Epithelial cell of prostate (primary cell): ENCODE data around the gene E2F4.

ENCODE experiments used
- DNase-seq: peaks from one replicate; pipeline ENCODE4 v3.0.0-alpha.2; 2011; ENCODE audit warnings: low read depth, low spot score
- H3K27ac ChIP-seq: fragments of 450-650 bp; 2 replicates; pipeline ENCODE4 v1.5.1; 2017; ENCODE audit warnings: mild to moderate bottlenecking

Gene E2F4

DNA sequence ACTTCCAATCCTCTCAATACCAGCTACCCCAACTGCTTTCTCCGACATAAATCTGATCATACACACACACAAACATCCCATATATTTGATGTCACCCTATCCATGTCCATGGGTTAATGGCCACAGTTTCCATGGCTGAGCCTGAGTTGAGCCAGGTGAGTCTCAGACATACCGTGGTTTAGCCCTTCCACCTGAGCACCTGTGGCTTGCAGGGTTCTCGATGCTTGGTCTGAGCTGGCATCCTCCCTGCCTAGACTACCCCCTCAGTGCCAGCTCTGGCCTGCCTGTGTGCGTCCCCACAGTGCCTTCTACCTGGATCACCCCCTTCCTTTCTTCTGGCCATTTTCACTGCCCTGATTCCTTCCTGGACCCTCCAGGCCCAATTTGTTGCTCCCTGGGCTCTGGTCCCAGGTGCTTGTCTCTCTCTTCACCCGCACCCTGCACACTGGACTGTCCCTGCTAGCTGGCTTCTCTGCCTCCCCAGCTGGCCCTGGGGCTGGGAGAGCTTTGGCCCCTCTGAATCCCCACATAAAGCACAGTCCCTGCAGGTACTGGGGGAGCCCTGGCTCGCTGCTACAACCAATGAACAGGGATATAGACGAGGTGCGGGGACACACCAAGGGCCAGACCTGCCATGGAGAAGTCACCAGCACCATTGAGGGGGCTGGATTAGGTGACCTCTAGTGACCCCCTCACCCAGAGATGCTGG lies 14.3 kb downstream of the E2F4 start:
- H3K27ac ChIP-seq = peak overlapping the region; percentile 70
- no peak for DNase-seq

- DNase-seq = no peak
- peak overlapping the region; percentile 70 for H3K27ac ChIP-seq
These were observed 14.9 kb downstream of the E2F4 start for GRCh38 chr16:67206838-67207248.

- H3K27ac ChIP-seq = peak overlapping the region; percentile 70
- no peak for DNase-seq
These were observed 15.5 kb downstream of the E2F4 start for GRCh38 chr16:67207249-67208091.

GRCh38 chr16:67208154-67208896 lies 16.4 kb downstream of the E2F4 start:
- DNase-seq = no peak
- H3K27ac ChIP-seq = peak overlapping the region; percentile 70

GRCh38 chr16:67209565-67209964 lies 17.6 kb downstream of the E2F4 start:
- DNase-seq = no peak
- no peak overlapping the region for H3K27ac ChIP-seq

DNA sequence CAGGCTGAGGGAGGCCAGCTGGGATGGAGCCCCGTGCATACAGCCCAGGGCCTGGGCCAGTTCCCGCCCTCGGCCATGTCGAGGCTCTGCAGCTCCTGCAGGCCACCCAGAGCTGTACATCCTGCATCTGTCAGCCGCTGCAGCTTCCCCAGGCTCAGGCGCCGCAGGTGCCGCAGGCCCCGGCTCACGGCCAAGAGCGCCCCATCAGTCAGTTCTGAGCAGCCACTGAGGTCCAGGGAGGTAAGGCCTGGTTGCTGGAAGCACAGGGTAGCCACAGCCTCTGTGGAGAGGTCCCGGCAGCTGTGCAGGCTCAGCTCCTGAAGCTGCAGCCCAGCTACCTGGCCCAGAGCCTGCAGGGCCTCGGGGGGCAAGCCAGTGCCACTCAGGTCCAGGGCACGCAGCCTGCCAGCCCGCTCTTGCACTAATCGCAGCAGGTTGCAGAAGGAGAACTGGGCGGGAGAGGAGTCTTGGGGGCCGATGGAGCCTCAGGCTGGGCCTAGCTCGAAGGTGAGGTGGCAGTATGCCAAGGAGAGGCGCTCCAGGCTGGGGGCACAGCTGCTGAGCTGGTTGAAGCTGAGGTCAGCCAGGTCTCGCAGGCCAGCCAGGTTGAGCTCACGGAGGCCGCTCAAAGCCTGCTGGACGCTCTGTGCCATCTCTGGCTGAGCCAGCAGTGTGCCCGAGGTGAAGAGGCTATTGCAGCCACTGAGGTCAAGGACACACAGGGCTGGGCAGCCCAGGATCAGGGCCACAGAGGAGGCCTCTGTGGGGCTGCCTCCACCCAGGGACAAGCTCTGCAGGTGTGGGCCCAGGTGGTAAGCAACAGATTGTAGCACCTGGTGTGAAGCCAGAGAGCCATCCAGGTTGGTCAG lies 18.3 kb downstream of the E2F4 start:
- no peak for DNase-seq
- H3K27ac ChIP-seq = no peak overlapping the region

- no peak overlapping the region for H3K27ac ChIP-seq
- no peak for DNase-seq
These were observed 19.7 kb downstream of the E2F4 start for GRCh38 chr16:67211674-67212073.

DNA sequence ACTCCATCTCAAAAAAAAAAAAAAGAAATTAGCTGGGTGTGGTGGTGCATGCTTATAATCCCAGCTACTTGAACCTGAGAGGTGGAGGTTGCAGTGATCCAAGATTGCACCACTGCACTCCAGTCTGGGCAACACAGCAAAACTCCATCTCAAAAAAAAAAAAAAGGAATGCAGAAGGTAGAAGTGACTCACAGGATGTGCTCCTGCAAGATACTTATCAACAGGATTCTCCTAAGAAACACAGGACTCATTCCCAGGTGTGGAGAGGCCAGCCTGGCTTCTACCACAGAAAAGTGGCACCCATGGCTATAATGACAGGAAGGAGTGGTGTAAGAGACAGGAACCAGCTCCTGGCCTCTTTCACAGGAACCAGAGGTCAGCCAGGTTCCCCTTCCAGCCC lies 20.8 kb downstream of the E2F4 start:
- no peak for DNase-seq
- peak overlapping the region; percentile 81 for H3K27ac ChIP-seq

DNA sequence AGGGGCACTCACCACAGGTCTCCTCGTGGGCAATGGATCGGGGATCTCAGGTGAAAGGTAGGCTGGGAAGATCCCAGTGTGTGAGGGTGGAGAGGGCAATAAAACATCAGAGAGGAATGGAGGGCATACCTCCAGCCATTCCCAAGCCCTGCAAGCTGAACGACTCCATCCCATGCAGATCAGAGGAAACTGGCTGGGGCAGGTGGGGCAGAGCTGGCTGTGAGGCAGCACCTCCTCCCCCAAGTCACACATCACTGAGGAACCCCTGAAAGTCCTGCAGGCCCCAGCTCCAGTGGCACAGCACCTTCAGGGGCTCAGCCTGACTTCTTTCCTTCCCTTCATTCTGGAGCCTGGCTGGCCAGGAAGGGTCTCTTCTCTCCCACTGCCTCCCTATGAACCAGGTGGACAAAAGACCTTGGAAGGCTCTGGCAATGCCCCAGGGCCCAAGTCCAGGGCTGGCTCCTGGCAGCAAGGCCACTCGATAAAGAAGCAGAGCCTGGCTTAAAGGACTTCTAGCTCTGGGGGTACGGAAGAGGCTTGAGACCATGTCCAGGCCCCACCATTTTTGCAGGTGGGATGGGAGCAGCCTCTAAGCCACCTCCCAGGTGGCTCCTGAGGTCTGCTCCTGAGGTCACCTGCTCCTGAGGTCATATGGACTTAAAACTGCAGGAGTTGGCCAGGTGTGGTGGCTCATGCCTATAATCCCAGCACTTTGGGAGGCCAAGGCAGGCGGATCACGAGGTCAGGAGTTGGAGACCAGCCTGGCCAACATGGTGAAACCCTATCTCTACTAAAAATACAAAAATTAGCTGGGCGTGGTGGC lies 21.5 kb downstream of the E2F4 start:
- peak overlapping the region; percentile 81 for H3K27ac ChIP-seq
- DNase-seq = no peak

DNA sequence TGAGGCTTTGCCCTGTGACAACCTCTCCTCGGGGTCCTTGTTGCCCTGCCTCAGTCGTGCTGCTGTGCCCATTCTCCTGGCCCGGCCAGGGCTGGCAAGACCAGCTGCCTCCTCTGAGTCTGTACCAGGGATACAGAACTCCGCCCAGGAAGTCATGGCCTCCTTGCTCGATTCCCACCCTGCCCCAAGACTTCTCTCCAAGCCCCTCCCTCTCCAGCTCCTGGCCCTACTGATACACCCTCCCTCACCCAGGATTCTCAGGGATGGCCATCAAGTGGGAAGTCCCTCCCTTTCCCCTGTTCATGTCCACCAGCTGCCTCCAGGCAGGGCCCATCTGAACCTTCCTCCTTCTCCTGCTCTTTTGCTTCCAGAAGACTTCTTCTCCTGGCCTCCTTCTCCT lies 23.8 kb downstream of the E2F4 start:
- no peak for DNase-seq
- no peak overlapping the region for H3K27ac ChIP-seq

- H3K27ac ChIP-seq = no peak overlapping the region
These were observed 24.9 kb downstream of the E2F4 start for GRCh38 chr16:67216612-67217490.

DNA sequence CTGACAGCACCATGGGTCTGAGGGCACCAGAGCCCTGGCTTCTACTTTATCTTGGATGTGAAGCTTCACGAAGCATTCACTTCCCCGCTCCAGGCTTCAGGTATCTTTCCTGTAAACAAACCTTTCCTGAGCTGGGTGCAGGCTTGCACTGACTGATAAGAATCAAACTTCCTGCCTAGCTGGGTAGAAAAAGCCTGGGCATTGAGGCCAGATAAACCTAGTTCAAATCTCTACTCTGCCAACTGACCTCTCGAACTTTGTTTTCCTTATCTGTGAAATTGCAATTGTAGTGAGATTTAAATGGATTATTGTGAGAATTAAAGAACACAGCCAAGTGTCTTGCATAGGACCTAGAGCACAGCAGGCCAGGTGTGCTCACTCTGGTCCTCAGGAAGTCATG lies 32.0 kb downstream of the E2F4 start:
- H3K27ac ChIP-seq = no peak overlapping the region
- DNase-seq = no peak

More at GRCh38 chr16:67216612-67217490, 24.9 kb downstream of the E2F4 start:
- DNase-seq = no peak

GRCh38 chr16:67226295-67226803 lies 34.4 kb downstream of the E2F4 start:
- no peak for DNase-seq
- no peak overlapping the region for H3K27ac ChIP-seq

GRCh38 chr16:67226804-67227566 lies 35.0 kb downstream of the E2F4 start, which contains the start of gene TMEM208:
Gene TMEM208 (plus strand): TSS chr16:67227130. CDS start chr16:67227219, 89 bp downstream.
- peak within 1 kb of the TSS; percentile 63 for H3K27ac ChIP-seq
- peak; percentile 90 for DNase-seq

DNA sequence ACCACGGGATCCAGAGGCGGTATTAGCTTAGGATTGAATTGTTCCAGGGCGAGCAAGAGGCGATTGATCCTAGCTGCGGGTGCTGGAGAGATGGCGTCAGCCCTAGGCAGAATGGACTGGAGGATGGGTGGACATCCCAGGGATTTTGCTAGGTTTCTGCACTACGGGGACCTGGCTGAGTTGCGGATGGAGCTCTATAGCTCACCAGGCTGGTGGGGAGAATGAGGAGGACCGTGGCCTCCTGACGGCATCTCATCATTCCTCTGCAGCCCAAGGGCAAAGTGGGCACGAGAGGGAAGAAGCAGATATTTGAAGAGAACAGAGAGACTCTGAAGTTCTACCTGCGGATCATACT lies 35.6 kb downstream of the E2F4 start:
- peak overlapping the region; percentile 63 for H3K27ac ChIP-seq
- DNase-seq = no peak

- DNase-seq = no peak
- peak overlapping the region; percentile 63 for H3K27ac ChIP-seq
These were observed 36.3 kb downstream of the E2F4 start for GRCh38 chr16:67228034-67228785.
